Body of pancreas (tissue), 4 donors: ENCODE measurements around the gene IFNG-AS1.

Experiments
- CTCF ChIP-seq, 7 experiments: fragments of 450-650 bp in 4 of 7; fragments of 200-600 bp in 3 of 7; sonication (generic) in 3 of 7; IDR thresholded peaks; one replicate each; pipeline ENCODE4 v1.5.1; 2016 to 2019; ENCODE audit warnings: antibody characterized with exemption in 7 of 7
- POLR2A ChIP-seq, 3 donors: fragments of 450-650 bp; IDR thresholded peaks; one replicate each; pipeline ENCODE4 v1.6.1; 2016; ENCODE audit warnings: antibody characterized with exemption in 3 of 3, mild to moderate bottlenecking in 2 of 3

- TF ChIP-seq POLR2A (IDR thresholded peaks at IDR 0.05) (no peak), CTCF (IDR thresholded peaks at IDR 0.05) (no peak)
Observed at GRCh38 chr12:68018315-68018714, 29.1 kb downstream of the IFNG-AS1 start.
